Left lung (tissue), 10 donors: ENCODE data around the gene UAP1. TPM values are rescaled to one million over a fixed set of nuclear protein-coding genes. Genes with fewer than 3 reads are reported as not detected.
"Not testable (repeated sequence)": the region's sequence is repeated elsewhere in the genome, so short reads cannot be mapped to it uniquely, and the experiment has no call there.

ENCODE experiments used
- ATAC-seq: fragments of 200-7000 bp; cut with Tn5 transposase; one replicate; pipeline ENCODE4 v1.9.1; 2020; ENCODE audit warnings: moderate library complexity
- DNase-seq, 4 donors: peaks; one replicate each; pipeline ENCODE4 v3.0.0-alpha.2; 2013 to 2020
- H3K27ac ChIP-seq, 2 donors: fragments of 200-600 bp; sonication (generic) in 1 of 2; one replicate each; pipeline versions ENCODE4 v1.5.0 to v1.8.0; 2020 to 2021
- H3K27me3 ChIP-seq, 2 donors: fragments of 200-600 bp; sonication (generic) in 1 of 2; one replicate each; pipeline versions ENCODE4 v1.5.0 to v1.8.0; 2020 to 2021
- H3K36me3 ChIP-seq, 2 donors: fragments of 200-600 bp; sonication (generic) in 1 of 2; one replicate each; pipeline versions ENCODE4 v1.5.0 to v1.8.0; 2020 to 2021
- H3K4me1 ChIP-seq, 2 donors: fragments of 200-600 bp; one replicate each; pipeline ENCODE4 v1.8.0; 2021
- H3K4me3 ChIP-seq, 2 donors: fragments of 200-600 bp; sonication (generic) in 1 of 2; one replicate each; pipeline versions ENCODE4 v1.5.0 to v1.8.0; 2020 to 2021; ENCODE audit warnings: mild to moderate bottlenecking in 1 of 2
- H3K9me3 ChIP-seq, 2 donors: fragments of 200-600 bp; sonication (generic) in 1 of 2; one replicate each; pipeline versions ENCODE4 v1.5.0 to v1.8.0; 2020 to 2021
- CTCF ChIP-seq, 2 donors: fragments of 200-600 bp; sonication (generic) in 1 of 2; IDR thresholded peaks; one replicate each; pipeline versions ENCODE4 v1.5.0 to v1.8.0; 2021; ENCODE audit warnings: antibody characterized with exemption in 2 of 2
- intact Hi-C, 2 donors: fragments of 100-400 bp; cut with DNase I; formaldehyde crosslinking; loops; one replicate each; pipeline versions ENCODE4 v1.11.2 to v1.14.2; 2022
- polyA plus RNA-seq, 6 donors: library from polyadenylated mRNA; unstranded; fragments of 120-200 nt; gene quantifications; one replicate each; pipeline ENCODE4 v1.2.1, GENCODE V29; 2013; ENCODE audit not compliant: insufficient read length in 6 of 6
- total RNA-seq, 2 donors: library from RNA; stranded (reverse); fragmentation: NEBNext Ultra II Directional; extraction: Animal tissue kit (Norgen Biotek cat#: 25700); gene quantifications; one replicate each; pipeline ENCODE4 v1.2.1, GENCODE V29; 2021
- donor health status: DM: no; HTN: yes; CAD: no.
- donor health status: DM: no; HTN: no; CAD: no.

Gene UAP1
- total and polyA plus RNA-seq, 8 donors: 32.1 to 41.6 (median 39.2) TPM

GRCh38 chr1:162590686-162591085, 29.2 kb downstream of the UAP1 start:
- intact Hi-C loops: no loop called here
- no peak for DNase-seq
- ATAC-seq: no peak
- no peak for TF ChIP-seq CTCF (IDR thresholded peaks at IDR 0.05)
- Histone ChIP-seq H3K36me3 (peaks cover 5 to 88% of the 10 kb centered on the region in 2 donors), H3K9me3 (no peaks in the 10 kb centered on the region), H3K4me1 (no peaks in the 10 kb centered on the region), H3K27ac (no peak overlapping the region), H3K27me3 (no peaks in the 10 kb centered on the region), H3K4me3 (no peak overlapping the region)

GRCh38 chr1:162596514-162597170, 35.1 kb downstream of the UAP1 start:
- no peak for DNase-seq
- peaks cover 0 to 88% of the 10 kb centered on the region in 2 donors for H3K36me3 ChIP-seq
- no peaks in the 10 kb centered on the region for H3K4me1 ChIP-seq
- H3K27me3 ChIP-seq: no peaks in the 10 kb centered on the region
- H3K4me3 ChIP-seq: no peak overlapping the region
- no peak overlapping the region for H3K27ac ChIP-seq
- no peak for ATAC-seq
- H3K9me3 ChIP-seq: no peaks in the 10 kb centered on the region
- intact Hi-C loops: no loop called here
- no peak for TF ChIP-seq CTCF (IDR thresholded peaks at IDR 0.05)

GRCh38 chr1:162599451-162599850, 37.9 kb downstream of the UAP1 start:
- intact Hi-C loops: no loop called here
- no peak for ATAC-seq
- H3K4me1 ChIP-seq: no peaks in the 10 kb centered on the region
- no peak overlapping the region for H3K27ac ChIP-seq
- no peak for DNase-seq
- H3K36me3 ChIP-seq: peaks cover 0 to 83% of the 10 kb centered on the region in 2 donors
- H3K4me3 ChIP-seq: no peak overlapping the region
- no peaks in the 10 kb centered on the region for H3K27me3 ChIP-seq
- H3K9me3 ChIP-seq: no peaks in the 10 kb centered on the region
- TF ChIP-seq CTCF (IDR thresholded peaks at IDR 0.05): no peak

GRCh38 chr1:162603117-162603516, 41.6 kb downstream of the UAP1 start:
- ATAC-seq, H3K4me3 ChIP-seq, H3K9me3 ChIP-seq, H3K27ac ChIP-seq, intact Hi-C loops, DNase-seq, H3K4me1 ChIP-seq, H3K27me3 ChIP-seq: not testable (repeated sequence)
- peaks cover 0 to 48% of the 10 kb centered on the region in 2 donors for H3K36me3 ChIP-seq

- ATAC-seq: peak; percentile 18
Observed at GRCh38 chr1:162605225-162605927, 43.9 kb downstream of the UAP1 start.

More at GRCh38 chr1:162605225-162605927, 43.9 kb downstream of the UAP1 start:
- Histone ChIP-seq H3K4me1 (no peaks in the 10 kb centered on the region), H3K27me3 (no peaks in the 10 kb centered on the region), H3K36me3 (peaks cover 0 to 34% of the 10 kb centered on the region in 2 donors), H3K27ac (peak overlapping the region in 1 of 2 donors; percentile 8), H3K4me3 (no peak overlapping the region), H3K9me3 (no peaks in the 10 kb centered on the region)
- DNase-seq: no peak
- intact Hi-C loops: no loop called here
- no peak for TF ChIP-seq CTCF (IDR thresholded peaks at IDR 0.05)
